GM23338 (cell line): ENCODE results near the gene MOV10. TPM values are rescaled to one million over a fixed set of nuclear protein-coding genes. Genes with fewer than 3 reads are reported as not detected.
A peak's percentile ranks its signal among the peaks of the same experiment; 100 is the strongest.

ENCODE experiments used
- ATAC-seq: fragments of 200-7000 bp; cut with Tn5 transposase; 3 replicates; pipeline ENCODE4 v1.9.1; 2020
- DNase-seq: peaks from one replicate; pipeline ENCODE4 v3.0.0-alpha.2; 2015; ENCODE audit warnings: low spot score
- H2AFZ ChIP-seq: fragments of 200-600 bp; sonication (generic); 2 replicates; pipeline ENCODE4 v1.8.0; 2016; ENCODE audit warnings: antibody characterized with exemption, mild to moderate bottlenecking, moderate library complexity
- H3F3A ChIP-seq: fragments of 200-600 bp; sonication (generic); replicated peaks from 2 replicates; pipeline ENCODE4 v1.8.0; 2017; ENCODE audit warnings: antibody characterized with exemption, mixed run types, low read depth
- H3K27ac ChIP-seq: fragments of 200-600 bp; sonication (generic); 2 replicates; pipeline ENCODE4 v1.6.1; 2016; ENCODE audit warnings: low read depth
- H3K27me3 ChIP-seq: fragments of 200-600 bp; sonication (generic); 2 replicates; pipeline ENCODE4 v1.8.0; 2016; ENCODE audit warnings: mild to moderate bottlenecking, mixed run types, moderate library complexity; ENCODE audit not compliant: insufficient read depth
- H3K36me3 ChIP-seq: fragments of 200-600 bp; sonication (generic); 2 replicates; pipeline ENCODE4 v1.8.0; 2016; ENCODE audit warnings: mild to moderate bottlenecking; ENCODE audit not compliant: insufficient read depth
- H3K4me1 ChIP-seq: fragments of 200-600 bp; sonication (generic); 2 replicates; pipeline ENCODE4 v1.8.0; 2016; ENCODE audit warnings: mild to moderate bottlenecking, moderate library complexity; ENCODE audit not compliant: insufficient read depth
- H3K4me2 ChIP-seq: fragments of 200-600 bp; sonication (generic); 2 replicates; pipeline ENCODE4 v1.7.1; 2017; ENCODE audit warnings: mixed run types
- H3K4me3 ChIP-seq: fragments of 200-600 bp; sonication (generic); 2 replicates; pipeline ENCODE4 v1.6.1; 2016; ENCODE audit warnings: mixed run types
- H3K79me2 ChIP-seq: fragments of 200-600 bp; sonication (generic); replicated peaks from 2 replicates; pipeline ENCODE4 v1.8.0; 2017; ENCODE audit warnings: mild to moderate bottlenecking; ENCODE audit not compliant: insufficient read depth
- H3K9me2 ChIP-seq: fragments of 200-600 bp; sonication (generic); 2 replicates; pipeline ENCODE4 v1.8.0; 2017; ENCODE audit not compliant: insufficient read depth
- H4K20me1 ChIP-seq: fragments of 200-600 bp; sonication (generic); replicated peaks from 2 replicates; pipeline ENCODE4 v1.8.0; 2017; ENCODE audit warnings: mild to moderate bottlenecking; ENCODE audit not compliant: insufficient read depth
- H3K27ac Mint-ChIP-seq: 2 replicates; pipeline ENCODE4 v1.8.0; 2020; ENCODE audit warnings: inconsistent platforms, mild to moderate bottlenecking, moderate library complexity, mixed read lengths
- H3K27me3 Mint-ChIP-seq: 3 replicates; pipeline ENCODE4 v1.8.0; 2022; ENCODE audit warnings: low read depth, mild to moderate bottlenecking, moderate library complexity, mixed read lengths, inconsistent platforms; ENCODE audit not compliant: insufficient read depth, poor library complexity
- H3K36me3 Mint-ChIP-seq: 3 replicates; pipeline ENCODE4 v1.8.0; 2021; ENCODE audit warnings: low read depth, mild to moderate bottlenecking, inconsistent platforms, moderate library complexity, mixed read lengths
- H3K4me1 Mint-ChIP-seq: 3 replicates; pipeline ENCODE4 v1.8.0; 2020; ENCODE audit warnings: mild to moderate bottlenecking, inconsistent platforms, mixed read lengths
- H3K4me3 Mint-ChIP-seq: 3 replicates; pipeline ENCODE4 v1.8.0; 2021; ENCODE audit warnings: moderate library complexity, mild to moderate bottlenecking, inconsistent platforms, mixed read lengths
- H3K9me3 Mint-ChIP-seq: 3 replicates; pipeline ENCODE4 v1.8.0; 2020; ENCODE audit warnings: moderate library complexity, mild to moderate bottlenecking, inconsistent platforms, mixed read lengths
- CREB1 ChIP-seq: fragments of 250-450 bp; sonication (Bioruptor Pico); IDR thresholded peaks from 2 replicates; pipeline ENCODE4 v1.5.0; 2020; ENCODE audit warnings: low read depth, mild to moderate bottlenecking, moderate library complexity
- EZH2 ChIP-seq: fragments of 200-600 bp; sonication (generic); IDR thresholded peaks from one replicate; pipeline ENCODE4 v1.8.0; 2017; ENCODE audit warnings: antibody characterized with exemption, mild to moderate bottlenecking, low read depth; ENCODE audit not compliant: unreplicated experiment
- EZH2phosphoT487 ChIP-seq: fragments of 200-600 bp; sonication (generic); IDR thresholded peaks from one replicate; pipeline ENCODE4 v1.8.1; 2018; ENCODE audit warnings: antibody characterized with exemption; ENCODE audit not compliant: unreplicated experiment
- JUNB ChIP-seq: IDR thresholded peaks from one replicate; pipeline ENCODE4 v1.6.1; 2016; ENCODE audit warnings: antibody characterized with exemption; ENCODE audit not compliant: unreplicated experiment
- NANOG ChIP-seq: IDR thresholded peaks from 2 replicates; pipeline ENCODE4 v1.6.1; 2016; ENCODE audit warnings: antibody characterized with exemption, borderline replicate concordance
- POLR2AphosphoS5 ChIP-seq: IDR thresholded peaks from 2 replicates; pipeline ENCODE4 v1.6.1; 2016; ENCODE audit warnings: antibody characterized with exemption, low read depth
- STAT1 ChIP-seq: IDR thresholded peaks from one replicate; pipeline ENCODE4 v1.6.1; 2016; ENCODE audit warnings: antibody characterized with exemption; ENCODE audit not compliant: unreplicated experiment
- ZNF114 ChIP-seq: fragments of 250-450 bp; sonication (Bioruptor Pico); IDR thresholded peaks from 2 replicates; pipeline ENCODE4 v1.5.0; 2020; ENCODE audit warnings: mild to moderate bottlenecking, moderate library complexity
- ZNF331 ChIP-seq: fragments of 250-450 bp; sonication (Bioruptor Pico); IDR thresholded peaks from 2 replicates; pipeline ENCODE4 v1.5.0; 2020; ENCODE audit warnings: low read depth, mild to moderate bottlenecking, moderate library complexity
- polyA plus RNA-seq: library from polyadenylated mRNA; unstranded; fragments of >200 nt; fragmentation: Nextera tagmentation; extraction: Ambion mirVana; gene quantifications from 2 replicates; pipeline ENCODE4 v1.2.1, GENCODE V29; 2016
- total RNA-seq: library from RNA; depleted of rRNA; stranded (reverse); fragments of >200 nt; shearing (Covaris generic); gene quantifications from 2 replicates; pipeline ENCODE4 v1.2.3, GENCODE V29; 2014
- TF ChIP-seq, protein P1 (sequence below), 2 experiments: fragments of 200-600 bp in 1 of 2; sonication (generic) in 1 of 2; conservative IDR thresholded peaks; 2 replicates each; pipeline versions ENCODE4 v1.5.1 to v1.6.1; 2016 to 2017; ENCODE audit warnings: antibody characterized with exemption in 2 of 2, low read depth in 2 of 2, mild to moderate bottlenecking in 2 of 2, moderate library complexity in 1 of 2
- TF ChIP-seq, protein P2 (sequence below): IDR thresholded peaks from one replicate; pipeline ENCODE4 v1.6.1; 2018; ENCODE audit warnings: antibody characterized with exemption; ENCODE audit not compliant: unreplicated experiment
- TF ChIP-seq, protein P3 (sequence below): IDR thresholded peaks from 2 replicates; pipeline ENCODE4 v1.6.1; 2016; ENCODE audit warnings: antibody characterized with exemption
- TF ChIP-seq, protein P4 (sequence below): fragments of 250-450 bp; sonication (Bioruptor Pico); IDR thresholded peaks from 2 replicates; pipeline ENCODE4 v1.5.0; 2020; ENCODE audit warnings: mild to moderate bottlenecking, moderate library complexity

MOV10 gene
- total and polyA plus RNA-seq, 2 experiments from 2014 or later = 53.6 to 77.6 TPM

DNA sequence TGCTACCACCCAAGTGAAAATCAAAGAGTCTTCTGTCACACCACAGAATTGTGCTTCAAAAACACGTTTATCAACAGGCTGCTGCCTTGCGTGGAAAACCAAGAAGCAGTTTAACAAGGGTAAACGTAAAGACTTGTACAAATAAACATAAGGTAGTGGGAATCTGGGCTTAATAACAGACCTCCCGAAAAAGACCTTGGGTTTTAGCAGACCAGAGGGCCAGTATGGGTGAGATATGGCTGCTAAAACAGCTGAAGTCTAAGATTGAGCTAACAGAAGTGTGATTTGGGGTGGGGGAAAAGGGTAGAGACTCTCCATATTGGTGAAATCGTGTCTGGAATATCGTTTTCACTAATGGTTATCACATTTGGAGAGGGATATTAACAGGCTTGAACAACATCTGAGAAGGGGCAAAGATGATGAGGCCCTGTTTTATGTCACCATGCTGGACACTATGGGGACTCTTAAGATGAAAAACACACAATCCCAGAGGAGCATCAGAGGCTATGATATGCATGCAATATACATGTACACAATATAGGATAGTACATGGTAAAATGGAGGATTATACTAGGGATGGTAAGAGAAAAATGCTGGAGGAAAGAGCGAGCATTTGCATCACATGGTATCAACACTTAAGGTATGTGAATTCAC is 1.4 kb downstream of the MOV10 start:
- no peak overlapping the region for H3K27ac ChIP-seq
- peak overlapping the region; percentile 83 for H3K4me2 ChIP-seq
- Mint-ChIP-seq H3K36me3 (peaks cover 17% of the 10 kb centered on the region; the same call in 2 of the 3 replicates), H3K4me1 (peaks cover 49% of the 10 kb centered on the region), H3K9me3 (peaks cover 2% of the 10 kb centered on the region; the same call in 1 of the 3 replicates), H3K27ac (no peak overlapping the region), H3K27me3 (peaks cover 18% of the 10 kb centered on the region), H3K4me3 (peak overlapping the region; percentile 80)
- H3K4me1 ChIP-seq = peaks cover 41% of the 10 kb centered on the region
- TF ChIP-seq CREB1 (CRISPR knock-in tag) (no peak), STAT1 (no peak), POLR2AphosphoS5 (no peak), EZH2 (no peak), NANOG (no peak), ZNF331 (CRISPR knock-in tag) (no peak), JUNB (no peak), ZNF114 (CRISPR knock-in tag) (no peak), EZH2phosphoT487 (no peak)
- TF ChIP-seq, protein P1, sequence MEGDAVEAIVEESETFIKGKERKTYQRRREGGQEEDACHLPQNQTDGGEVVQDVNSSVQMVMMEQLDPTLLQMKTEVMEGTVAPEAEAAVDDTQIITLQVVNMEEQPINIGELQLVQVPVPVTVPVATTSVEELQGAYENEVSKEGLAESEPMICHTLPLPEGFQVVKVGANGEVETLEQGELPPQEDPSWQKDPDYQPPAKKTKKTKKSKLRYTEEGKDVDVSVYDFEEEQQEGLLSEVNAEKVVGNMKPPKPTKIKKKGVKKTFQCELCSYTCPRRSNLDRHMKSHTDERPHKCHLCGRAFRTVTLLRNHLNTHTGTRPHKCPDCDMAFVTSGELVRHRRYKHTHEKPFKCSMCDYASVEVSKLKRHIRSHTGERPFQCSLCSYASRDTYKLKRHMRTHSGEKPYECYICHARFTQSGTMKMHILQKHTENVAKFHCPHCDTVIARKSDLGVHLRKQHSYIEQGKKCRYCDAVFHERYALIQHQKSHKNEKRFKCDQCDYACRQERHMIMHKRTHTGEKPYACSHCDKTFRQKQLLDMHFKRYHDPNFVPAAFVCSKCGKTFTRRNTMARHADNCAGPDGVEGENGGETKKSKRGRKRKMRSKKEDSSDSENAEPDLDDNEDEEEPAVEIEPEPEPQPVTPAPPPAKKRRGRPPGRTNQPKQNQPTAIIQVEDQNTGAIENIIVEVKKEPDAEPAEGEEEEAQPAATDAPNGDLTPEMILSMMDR (conservative IDR thresholded peaks at IDR 0.05; ENCODE audit: low read depth in 2 of 2) = no peak
- TF ChIP-seq, protein P2, sequence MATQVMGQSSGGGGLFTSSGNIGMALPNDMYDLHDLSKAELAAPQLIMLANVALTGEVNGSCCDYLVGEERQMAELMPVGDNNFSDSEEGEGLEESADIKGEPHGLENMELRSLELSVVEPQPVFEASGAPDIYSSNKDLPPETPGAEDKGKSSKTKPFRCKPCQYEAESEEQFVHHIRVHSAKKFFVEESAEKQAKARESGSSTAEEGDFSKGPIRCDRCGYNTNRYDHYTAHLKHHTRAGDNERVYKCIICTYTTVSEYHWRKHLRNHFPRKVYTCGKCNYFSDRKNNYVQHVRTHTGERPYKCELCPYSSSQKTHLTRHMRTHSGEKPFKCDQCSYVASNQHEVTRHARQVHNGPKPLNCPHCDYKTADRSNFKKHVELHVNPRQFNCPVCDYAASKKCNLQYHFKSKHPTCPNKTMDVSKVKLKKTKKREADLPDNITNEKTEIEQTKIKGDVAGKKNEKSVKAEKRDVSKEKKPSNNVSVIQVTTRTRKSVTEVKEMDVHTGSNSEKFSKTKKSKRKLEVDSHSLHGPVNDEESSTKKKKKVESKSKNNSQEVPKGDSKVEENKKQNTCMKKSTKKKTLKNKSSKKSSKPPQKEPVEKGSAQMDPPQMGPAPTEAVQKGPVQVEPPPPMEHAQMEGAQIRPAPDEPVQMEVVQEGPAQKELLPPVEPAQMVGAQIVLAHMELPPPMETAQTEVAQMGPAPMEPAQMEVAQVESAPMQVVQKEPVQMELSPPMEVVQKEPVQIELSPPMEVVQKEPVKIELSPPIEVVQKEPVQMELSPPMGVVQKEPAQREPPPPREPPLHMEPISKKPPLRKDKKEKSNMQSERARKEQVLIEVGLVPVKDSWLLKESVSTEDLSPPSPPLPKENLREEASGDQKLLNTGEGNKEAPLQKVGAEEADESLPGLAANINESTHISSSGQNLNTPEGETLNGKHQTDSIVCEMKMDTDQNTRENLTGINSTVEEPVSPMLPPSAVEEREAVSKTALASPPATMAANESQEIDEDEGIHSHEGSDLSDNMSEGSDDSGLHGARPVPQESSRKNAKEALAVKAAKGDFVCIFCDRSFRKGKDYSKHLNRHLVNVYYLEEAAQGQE = no peak
- TF ChIP-seq, protein P3, sequence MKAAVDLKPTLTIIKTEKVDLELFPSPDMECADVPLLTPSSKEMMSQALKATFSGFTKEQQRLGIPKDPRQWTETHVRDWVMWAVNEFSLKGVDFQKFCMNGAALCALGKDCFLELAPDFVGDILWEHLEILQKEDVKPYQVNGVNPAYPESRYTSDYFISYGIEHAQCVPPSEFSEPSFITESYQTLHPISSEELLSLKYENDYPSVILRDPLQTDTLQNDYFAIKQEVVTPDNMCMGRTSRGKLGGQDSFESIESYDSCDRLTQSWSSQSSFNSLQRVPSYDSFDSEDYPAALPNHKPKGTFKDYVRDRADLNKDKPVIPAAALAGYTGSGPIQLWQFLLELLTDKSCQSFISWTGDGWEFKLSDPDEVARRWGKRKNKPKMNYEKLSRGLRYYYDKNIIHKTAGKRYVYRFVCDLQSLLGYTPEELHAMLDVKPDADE = no peak
- TF ChIP-seq, protein P4, sequence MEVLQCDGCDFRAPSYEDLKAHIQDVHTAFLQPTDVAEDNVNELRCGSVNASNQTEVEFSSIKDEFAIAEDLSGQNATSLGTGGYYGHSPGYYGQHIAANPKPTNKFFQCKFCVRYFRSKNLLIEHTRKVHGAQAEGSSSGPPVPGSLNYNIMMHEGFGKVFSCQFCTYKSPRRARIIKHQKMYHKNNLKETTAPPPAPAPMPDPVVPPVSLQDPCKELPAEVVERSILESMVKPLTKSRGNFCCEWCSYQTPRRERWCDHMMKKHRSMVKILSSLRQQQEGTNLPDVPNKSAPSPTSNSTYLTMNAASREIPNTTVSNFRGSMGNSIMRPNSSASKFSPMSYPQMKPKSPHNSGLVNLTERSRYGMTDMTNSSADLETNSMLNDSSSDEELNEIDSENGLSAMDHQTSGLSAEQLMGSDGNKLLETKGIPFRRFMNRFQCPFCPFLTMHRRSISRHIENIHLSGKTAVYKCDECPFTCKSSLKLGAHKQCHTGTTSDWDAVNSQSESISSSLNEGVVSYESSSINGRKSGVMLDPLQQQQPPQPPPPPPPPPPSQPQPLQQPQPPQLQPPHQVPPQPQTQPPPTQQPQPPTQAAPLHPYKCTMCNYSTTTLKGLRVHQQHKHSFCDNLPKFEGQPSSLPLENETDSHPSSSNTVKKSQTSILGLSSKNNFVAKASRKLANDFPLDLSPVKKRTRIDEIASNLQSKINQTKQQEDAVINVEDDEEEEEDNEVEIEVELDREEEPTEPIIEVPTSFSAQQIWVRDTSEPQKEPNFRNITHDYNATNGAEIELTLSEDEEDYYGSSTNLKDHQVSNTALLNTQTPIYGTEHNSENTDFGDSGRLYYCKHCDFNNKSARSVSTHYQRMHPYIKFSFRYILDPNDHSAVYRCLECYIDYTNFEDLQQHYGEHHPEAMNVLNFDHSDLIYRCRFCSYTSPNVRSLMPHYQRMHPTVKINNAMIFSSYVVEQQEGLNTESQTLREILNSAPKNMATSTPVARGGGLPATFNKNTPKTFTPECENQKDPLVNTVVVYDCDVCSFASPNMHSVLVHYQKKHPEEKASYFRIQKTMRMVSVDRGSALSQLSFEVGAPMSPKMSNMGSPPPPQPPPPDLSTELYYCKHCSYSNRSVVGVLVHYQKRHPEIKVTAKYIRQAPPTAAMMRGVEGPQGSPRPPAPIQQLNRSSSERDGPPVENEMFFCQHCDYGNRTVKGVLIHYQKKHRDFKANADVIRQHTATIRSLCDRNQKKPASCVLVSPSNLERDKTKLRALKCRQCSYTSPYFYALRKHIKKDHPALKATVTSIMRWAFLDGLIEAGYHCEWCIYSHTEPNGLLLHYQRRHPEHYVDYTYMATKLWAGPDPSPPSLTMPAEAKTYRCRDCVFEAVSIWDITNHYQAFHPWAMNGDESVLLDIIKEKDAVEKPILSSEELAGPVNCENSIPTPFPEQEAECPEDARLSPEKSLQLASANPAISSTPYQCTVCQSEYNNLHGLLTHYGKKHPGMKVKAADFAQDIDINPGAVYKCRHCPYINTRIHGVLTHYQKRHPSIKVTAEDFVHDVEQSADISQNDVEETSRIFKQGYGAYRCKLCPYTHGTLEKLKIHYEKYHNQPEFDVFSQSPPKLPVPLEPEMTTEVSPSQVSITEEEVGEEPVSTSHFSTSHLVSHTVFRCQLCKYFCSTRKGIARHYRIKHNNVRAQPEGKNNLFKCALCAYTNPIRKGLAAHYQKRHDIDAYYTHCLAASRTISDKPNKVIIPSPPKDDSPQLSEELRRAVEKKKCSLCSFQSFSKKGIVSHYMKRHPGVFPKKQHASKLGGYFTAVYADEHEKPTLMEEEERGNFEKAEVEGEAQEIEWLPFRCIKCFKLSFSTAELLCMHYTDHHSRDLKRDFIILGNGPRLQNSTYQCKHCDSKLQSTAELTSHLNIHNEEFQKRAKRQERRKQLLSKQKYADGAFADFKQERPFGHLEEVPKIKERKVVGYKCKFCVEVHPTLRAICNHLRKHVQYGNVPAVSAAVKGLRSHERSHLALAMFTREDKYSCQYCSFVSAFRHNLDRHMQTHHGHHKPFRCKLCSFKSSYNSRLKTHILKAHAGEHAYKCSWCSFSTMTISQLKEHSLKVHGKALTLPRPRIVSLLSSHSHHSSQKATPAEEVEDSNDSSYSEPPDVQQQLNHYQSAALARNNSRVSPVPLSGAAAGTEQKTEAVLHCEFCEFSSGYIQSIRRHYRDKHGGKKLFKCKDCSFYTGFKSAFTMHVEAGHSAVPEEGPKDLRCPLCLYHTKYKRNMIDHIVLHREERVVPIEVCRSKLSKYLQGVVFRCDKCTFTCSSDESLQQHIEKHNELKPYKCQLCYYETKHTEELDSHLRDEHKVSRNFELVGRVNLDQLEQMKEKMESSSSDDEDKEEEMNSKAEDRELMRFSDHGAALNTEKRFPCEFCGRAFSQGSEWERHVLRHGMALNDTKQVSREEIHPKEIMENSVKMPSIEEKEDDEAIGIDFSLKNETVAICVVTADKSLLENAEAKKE (CRISPR knock-in tag) = no peak
- peaks cover 12% of the 10 kb centered on the region; the same call in 1 of the 2 replicates for H4K20me1 ChIP-seq
- H3F3A ChIP-seq = 0 out of 2 replicates have a peak, but pooled peaks cover 4% of the 10 kb centered on the region
- peak overlapping the region; percentile 71 for H3K4me3 ChIP-seq
- no peaks in the 10 kb centered on the region for H3K9me2 ChIP-seq
- DNase-seq = no peak
- peak overlapping the region; percentile 40; the same call in 1 of the 2 replicates for H2AFZ ChIP-seq
- ATAC-seq = no peak
- H3K27me3 ChIP-seq = peaks cover 12% of the 10 kb centered on the region
- H3K36me3 ChIP-seq = no peaks in the 10 kb centered on the region
- peaks cover 46% of the 10 kb centered on the region for H3K79me2 ChIP-seq
